HG03095 (cell line): ENCODE measurements around the gene PVALEF.
"Not testable (repeated sequence)": the region's sequence is repeated elsewhere in the genome, so short reads cannot be mapped to it uniquely, and the experiment has no call there.

Experiments
- ATAC-seq: cut with Tn5 transposase; IDR thresholded peaks from one replicate; pipeline ENCODE4 v1.9.1; 2021; ENCODE audit warnings: moderate library complexity; ENCODE audit not compliant: unreplicated experiment

The PVALEF gene

DNA sequence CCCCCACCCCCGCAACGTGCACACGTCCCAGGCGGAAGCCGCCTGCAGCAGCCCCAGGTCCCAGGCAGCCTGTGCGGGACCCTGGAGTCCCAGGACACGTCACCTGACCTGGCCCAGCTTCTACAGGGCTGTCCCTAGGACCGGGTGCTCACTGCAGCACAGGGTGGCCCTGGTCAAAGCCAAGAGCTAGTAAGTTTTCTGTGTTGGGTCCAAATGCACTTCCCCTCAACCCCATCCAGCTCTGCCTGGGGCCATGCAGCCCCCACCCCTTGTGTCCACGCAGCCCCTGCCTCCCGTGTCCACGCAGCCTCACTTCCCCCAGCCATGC is 22.1 kb upstream of the PVALEF start:
- ATAC-seq: no peak

DNA sequence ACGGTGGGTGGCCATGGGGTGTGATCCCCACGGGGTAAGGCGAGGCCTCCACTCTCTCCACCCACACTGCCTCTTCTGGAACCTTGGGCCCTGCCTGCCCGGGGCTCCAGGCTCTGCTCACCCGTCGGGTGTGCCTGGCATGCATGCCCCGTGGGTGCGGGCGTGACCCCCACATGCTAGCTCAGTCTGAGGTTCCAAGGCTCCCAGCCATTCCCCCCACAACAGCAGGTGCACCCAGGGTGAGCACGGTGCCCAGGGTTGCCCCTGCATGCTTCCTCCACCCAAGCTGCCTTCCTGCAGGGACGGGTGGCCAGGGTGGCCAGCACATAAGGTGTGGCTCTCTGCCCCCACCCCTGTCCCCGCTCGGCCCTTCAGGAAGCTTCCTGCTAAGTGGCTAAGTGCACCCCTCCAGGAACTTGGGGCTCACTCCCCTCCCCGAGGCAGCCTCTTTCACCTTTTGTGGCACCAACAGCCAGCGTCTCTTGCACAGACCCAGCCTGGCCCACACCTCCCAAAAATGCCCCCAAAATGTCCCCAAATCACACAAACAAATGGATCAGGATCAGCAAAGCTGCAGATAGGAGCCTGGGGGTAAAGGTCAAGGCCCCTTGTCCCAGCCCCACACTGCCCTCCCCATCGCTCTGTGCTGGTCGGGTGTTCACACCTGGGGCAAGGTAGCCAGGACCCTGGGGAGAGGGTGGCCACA is 21.4 kb upstream of the PVALEF start:
- no peak for ATAC-seq

DNA sequence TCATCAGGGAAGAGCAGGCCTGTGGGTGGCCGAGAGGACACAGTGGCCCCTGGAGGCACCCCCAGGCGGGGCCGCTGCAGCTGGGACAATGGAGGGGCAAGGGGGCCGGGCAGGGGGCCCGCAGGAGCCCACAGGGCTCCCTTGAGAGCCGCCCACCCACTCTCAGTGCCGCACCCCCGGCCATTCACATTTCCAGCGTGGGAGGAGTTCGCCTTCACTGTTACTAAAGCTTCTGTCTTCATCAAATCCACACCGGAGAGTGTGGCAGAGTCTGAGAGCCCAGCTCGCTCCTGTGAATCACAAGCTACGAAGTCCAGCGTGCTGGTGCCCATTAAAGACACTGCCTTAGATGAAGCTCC is 20.9 kb upstream of the PVALEF start:
- no peak for ATAC-seq

DNA sequence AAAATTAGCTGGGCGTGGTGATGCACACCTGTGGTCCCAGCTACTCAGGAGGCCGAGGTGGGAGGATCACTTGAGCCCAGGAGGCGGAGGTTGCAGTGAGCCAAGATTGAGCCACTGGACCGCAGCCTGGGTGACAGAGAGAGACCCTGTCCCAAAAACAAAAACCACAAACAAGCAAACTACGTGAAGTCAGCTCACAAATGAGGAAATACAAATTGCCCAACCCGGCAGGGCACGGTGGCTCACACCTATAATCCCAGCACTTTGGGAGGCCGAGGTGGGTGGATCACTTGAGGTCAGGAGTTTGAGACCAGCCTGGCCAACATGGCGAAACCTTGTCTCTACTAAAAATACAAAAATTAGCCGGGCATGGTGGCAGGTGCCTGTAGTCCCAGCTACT is 19.1 kb upstream of the PVALEF start:
- not testable (repeated sequence) for ATAC-seq

DNA sequence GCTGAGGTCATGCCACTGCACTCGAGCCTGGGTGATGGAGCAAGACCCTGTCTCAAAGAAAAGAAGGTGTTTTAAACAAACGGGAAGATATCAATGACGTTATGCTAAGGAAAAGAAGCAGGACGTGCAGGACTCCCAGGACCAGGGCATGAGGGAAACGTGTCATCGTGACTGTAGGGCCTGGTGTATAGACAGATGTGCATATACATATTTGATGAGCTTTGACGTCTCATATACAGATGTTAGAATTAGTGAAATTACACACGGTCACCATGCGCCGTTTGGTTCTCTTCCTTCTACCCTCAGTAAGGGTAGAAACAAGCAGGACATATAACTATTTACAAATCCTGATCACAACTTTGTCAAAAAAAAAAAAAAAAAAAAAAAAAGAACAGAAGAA is 17.6 kb upstream of the PVALEF start:
- ATAC-seq: no peak

DNA sequence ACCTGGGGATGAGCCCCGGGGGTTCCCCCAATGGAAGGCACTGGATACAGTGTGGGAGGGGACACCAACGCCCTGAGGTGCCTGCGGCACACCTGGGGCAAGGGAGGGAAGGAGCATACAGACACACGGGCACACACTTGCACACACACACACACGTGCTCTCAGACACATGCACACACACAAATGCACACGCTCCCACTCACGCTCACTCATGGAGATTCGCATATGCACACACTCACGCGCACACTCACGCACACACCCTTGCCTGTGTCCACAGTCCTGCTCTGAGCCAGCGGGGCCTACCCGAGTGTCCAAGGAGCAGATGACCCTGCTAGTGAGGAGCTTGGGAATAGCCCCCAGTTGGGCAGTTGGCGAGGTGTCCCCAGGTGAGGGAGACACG is 16.7 kb upstream of the PVALEF start:
- no peak for ATAC-seq

DNA sequence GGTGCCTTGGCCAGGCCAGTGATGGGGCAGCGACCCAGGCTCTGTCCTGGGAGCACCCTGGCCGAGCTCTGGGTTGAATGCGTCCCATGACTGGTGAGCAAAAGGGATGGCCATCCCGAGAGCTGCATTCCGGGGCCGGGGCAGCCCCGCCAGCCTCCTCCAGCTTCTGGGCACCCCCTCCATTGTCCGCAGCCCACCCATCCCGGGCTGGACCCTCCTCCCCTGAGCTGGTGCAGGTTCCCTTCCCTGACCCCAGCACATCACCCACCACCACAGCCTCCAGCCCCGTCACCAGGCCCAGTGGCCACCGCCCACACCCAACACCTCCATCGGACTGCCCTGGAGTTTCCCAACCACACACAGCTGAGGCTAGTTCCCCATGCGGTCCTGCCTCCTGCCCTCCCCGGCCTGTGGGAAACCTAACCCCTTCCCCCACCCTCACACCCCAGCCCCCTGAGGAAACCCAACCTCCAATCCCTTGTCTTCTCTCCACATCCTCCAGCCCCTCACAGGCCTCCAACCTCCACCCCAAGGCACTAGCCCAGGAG is 16.2 kb upstream of the PVALEF start:
- no peak for ATAC-seq

DNA sequence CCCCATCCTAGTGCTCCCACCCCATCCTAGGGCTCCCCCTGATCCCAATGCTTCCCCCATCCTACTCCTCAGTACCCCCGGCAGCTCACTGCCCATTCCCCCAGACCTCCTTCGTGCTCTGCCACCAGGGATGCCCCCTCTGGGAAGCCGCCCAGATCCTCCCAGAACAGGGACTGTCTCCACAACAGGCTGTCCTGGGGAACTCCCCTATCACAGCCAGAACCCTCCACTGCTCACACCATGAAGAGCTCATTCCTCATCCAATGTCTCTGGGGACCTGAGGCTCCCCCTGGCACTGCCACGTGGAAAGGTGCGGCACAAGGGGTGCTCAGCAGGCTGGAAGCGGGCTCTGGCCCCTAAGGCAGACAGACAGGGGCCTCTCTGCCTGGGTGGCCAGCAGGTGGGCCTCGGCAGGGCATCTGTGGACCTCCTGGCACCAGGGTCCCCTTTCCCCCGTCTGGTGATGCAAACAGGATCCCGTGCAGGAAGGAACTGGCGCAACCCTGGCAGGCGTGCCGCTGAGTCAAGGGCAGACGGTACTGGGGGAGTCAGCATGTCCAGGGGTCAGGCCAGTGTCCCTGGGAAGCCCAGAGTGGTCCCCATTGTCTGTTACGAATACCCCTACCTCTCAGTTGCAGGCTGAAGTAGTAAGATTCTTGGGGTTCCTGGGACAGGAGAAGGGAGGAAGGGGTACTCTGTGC is 14.8 kb upstream of the PVALEF start:
- ATAC-seq: no peak

DNA sequence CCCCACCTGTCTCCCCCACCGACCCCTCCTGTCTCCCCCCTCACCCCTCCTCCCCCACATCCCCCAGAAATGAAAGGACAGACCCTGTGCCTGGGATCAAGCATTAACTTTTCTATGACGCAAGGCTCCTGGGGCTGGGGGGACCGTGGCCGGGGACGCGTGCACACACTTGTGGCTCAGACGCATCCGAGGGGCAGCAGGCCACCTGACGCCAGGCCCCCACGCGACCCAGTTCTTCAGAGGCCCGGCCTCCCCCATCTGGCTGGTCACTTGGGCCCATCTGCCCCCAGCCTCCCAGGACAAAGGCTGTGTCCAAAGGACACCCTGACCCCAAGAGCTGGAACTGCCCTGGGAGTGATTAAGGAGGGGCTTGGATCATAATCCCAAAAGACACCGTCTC is 14.0 kb upstream of the PVALEF start:
- no peak for ATAC-seq

DNA sequence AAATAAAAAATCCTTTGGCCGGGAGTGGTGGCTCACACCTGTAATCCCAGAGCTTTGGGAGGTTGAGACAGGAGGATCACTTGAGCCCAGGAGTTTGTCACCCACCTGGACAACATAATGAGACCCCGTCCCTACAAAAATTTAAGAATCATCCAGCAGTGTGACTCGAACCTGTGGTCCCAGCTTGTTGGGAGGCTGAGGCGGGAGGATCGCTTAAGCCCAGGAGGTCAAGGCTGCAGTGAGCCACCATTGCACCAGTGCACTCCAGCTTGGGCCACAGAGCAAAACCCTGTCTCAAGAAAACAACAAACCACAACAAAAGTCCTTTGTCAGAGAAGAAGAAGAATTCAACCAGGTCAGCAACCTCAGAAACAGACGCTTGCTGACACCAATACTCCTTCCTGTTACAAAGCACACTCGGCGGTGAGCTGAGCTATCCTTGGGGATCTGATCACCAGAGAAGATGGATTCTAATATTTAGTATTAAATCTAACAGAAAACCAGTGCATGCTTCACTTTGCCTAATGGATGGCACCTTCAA is 12.9 kb upstream of the PVALEF start:
- no peak for ATAC-seq

DNA sequence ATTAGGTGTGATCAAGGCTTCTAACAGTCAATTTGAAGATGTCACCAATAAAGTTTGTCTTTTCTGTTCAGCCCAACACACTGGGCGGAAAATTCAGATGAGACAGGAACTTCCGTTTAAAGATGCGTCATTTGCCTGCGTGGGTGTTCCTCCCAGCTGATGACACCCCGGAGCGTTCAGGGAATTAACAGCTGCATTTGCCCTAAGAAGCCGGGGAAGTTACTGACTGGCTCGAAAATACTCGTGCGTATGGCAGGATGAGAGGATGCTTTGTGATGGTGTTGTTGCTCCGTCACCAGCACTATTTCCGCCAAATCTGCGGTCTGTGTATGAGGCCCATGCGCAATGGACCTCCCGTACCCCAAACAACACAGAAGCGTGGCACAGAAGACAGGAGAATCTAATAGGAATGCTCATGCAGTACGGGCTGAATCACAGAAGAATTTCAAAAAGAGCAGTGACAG is 11.9 kb upstream of the PVALEF start:
- no peak for ATAC-seq

DNA sequence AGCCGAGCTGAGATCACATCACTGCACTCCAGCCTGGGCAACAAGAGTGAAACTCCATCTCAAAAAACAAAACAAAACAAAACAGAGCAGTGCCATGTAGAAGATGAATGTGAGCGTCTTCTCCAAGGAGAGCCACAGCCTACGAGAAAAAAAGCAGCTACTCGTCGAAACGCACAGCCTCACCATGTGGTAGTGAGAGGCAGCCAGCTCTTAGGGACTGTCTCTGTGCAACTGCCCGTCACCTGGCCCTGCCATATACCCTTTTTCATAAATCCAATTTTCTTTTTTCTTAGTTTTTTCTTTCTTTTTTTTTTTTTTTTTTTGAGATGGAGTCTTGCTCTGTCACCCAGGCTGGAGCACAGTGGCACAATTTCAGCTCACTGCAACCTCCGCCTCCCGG is 11.3 kb upstream of the PVALEF start:
- not testable (repeated sequence) for ATAC-seq

DNA sequence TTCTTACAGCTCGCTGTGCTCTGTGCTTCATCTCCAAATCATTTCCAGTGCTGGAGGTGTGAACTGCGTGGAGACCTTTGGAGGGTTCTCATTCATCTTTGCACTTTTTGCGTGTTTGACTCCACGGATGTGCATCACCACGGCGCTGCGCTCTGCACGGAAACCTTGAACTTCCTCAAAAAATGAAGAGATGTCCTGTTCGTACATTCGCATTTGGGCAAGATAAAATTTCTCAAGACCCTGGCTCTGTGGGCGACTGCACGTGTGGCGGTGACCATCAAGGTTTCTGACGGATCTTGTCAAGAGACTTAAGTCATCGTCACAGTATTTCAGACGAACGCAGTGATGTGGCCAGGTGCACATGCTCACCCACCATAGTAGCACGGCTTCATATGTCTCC is 10.3 kb upstream of the PVALEF start:
- ATAC-seq: no peak

DNA sequence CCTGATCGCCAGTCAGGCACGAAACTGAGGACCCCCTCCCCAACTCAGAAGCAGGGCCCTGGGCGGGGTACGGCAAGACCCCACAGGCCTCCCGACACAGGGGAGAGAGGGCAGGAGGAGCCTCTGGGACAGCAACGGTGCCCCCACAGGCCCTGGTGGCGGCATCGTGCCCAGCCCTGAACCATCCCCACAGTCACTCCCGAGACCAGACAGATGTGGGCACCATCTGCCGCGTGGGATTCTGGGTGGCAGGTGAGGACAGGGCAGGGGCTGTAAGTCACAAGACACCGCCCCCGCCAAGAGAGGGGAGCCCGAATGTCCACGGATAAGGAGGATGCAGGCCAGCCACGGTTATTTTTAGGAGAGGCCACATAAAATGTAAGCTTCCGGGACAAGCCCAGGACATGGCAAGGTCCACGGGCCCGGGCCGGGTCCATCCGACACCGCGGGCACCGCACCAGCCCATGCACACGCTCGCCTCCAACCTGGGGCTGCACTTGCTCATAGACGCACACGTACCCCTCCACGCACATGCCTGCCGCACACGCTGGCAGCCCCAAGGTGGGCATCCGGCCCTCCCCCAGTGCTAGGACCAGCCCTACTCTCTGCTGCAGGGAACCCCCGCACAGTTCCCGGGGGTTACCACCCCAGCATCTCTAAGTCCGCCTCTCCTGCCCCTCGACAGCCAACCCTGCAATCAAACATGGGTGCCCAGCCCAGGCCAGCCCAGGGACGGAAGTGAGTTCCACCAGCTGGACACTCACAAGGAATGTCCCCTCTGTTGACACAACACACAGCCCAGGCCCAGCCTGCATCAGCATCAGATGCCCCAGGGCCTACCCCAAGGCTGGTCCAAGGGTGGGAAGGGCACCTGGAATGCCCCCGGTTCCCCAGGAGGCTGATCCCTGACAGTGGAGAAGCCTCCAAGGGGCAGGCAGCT is 8.2 kb upstream of the PVALEF start:
- no peak for ATAC-seq

DNA sequence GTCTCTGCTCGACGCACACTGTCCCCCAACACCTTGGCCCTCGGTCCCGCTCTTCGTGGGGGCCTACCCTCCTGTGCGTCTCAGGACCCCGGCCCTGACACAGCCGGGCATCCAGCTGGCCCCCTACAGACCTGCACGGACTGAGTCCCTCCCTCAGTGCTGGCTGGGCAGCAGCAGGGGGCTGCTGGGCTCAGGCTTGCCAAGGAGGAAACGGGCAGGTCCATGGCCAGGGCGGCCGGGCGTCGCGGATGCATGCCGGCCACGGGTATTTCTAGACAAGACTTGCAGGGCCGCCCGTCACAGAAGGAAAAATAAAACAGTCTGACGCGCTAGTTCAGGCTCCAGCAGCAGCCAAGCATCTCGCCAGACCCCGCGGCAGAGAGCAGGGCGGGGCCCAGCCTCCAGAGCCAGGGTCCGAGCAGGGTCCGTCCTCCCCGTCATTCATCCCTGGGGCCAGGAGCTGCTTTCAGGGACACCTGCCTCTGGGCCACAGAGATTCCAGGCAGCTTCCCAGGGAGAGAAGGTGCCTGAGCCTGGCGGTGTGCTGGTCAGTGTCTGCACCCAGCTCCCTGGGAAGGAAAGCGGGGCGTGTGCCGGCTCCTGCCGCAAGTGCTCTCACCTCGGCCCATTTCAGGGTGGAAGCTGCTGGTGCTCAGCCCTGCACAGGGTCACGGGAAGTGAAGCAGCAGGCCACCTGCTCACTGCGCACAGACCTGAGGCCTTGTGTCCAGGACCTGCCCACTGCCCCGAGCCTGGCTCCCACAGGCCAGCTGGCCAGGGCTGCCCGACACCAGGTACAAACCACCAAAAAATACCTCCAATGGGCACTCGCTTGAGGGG is 7.2 kb upstream of the PVALEF start:
- no peak for ATAC-seq

DNA sequence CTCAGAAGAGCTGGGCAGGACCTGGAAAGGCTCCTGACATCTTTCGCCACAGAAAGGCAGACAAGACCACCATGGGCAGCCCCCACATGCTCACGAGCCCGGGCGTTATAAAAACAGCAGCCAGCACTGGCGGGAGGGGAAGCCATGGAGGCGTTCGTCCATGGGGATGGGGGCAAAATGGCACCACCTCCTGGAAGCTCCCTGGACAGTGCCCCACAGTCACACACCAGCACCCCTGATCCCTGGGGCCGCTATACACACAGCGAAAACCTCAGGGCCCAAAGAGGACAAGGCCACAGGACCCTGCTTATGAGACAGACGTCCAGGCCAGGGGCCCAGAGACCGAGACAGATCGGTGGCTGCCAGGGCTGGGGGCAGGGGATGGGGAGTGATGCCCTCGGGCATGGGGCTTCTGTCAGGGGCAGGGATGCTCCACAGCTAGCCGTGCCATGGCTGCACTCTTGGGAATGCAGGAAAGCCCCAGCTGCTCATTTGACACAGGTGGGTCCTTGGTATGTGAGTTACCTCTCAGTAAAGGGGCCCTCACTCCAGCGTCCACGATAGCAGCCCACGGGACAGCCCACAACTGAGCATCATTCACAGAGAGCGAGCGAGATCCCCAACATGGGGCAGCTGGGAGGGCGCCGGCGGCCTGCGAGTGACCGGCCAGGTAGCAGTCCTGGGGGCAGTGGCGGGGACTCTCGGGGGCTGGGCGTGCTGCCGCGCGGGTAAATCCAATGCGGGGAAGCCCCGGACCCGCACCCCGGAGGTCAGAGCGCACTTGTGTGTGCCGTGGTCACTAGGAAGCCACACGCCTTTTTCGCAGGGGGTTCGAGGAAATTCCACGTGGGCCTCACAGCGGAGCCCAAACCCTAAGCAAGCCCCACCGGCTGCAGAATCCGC is 6.4 kb upstream of the PVALEF start:
- ATAC-seq: no peak

DNA sequence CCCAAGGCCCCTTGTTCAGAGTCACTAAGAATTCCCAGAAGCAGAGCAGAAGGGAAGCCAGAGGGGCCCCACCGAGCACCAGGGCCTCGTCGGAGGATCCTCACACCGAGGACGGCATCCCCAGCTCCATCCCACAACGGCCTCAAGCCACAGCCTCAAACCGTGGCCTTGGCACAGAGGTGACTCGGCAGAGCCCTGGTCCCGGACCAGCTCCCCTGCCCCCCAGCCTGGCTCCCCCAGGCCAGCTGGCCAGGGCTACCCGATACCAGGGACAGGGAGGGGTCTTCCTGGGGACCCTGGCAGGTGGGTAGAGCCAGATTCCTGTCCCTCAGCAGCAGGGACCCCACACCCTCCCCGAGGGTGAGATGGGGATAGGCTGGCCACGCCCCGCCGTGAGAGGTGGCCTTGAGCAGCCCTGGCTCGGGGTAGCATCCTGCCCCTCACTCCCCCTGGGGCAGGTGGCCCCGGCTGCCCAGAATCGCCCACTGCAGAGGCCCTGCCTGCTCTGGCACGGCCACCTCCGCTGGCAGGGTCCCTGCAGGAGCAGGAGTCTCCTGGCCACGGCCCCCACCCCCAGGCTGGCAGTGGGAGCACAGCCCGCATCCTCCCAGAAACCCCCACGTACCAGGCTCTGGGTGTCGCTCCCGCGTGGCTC is 5.6 kb upstream of the PVALEF start:
- no peak for ATAC-seq

DNA sequence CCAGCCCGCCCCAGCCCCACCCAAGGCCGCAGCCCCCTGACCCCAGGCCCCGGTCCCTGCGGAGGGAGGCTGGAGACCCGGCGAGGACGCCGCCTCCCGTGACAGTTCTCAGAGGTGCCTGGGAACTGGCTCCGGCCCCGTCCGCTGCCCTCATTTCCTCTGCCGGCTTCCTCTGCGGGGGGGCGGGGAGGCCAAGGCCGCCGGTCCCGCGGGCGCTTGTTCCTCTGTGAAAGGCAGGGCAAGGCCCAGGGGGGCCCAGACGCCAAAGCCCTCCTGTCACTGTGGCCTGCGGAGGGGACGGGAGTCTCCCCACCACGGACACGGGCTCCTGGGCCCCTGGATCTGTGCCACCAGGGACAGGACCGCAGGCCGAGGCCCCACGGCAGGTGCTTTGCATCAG is 5.0 kb upstream of the PVALEF start:
- no peak for ATAC-seq
